ENCODE results near the gene SPATA31A1. TPM values are rescaled to one million over a fixed set of nuclear protein-coding genes. Genes with fewer than 3 reads are reported as not detected.
"Not testable (repeated sequence)": the region's sequence is repeated elsewhere in the genome, so short reads cannot be mapped to it uniquely, and the experiment has no call there.

The SPATA31A1 gene
- total RNA-seq (2014; rRNA removed; shearing (Covaris generic)), result not detected in 2 replicates

GRCh38 chr9:39355369-39355768 lies at the start of gene SPATA31A1:
Gene SPATA31A1, plus strand, starts transcription at chr9:39355669. Its CDS starts 62 bp downstream, at chr9:39355731.
- DNase-seq (ENCODE audit: low read depth), result not testable (repeated sequence)

- not testable (repeated sequence) for DNase-seq (ENCODE audit: low read depth)
Observed at GRCh38 chr9:39407261-39408204, 52.1 kb downstream of the SPATA31A1 start.

- not testable (repeated sequence) for DNase-seq (ENCODE audit: low read depth)
Observed at GRCh38 chr9:39411254-39411940, 55.9 kb downstream of the SPATA31A1 start.

Other genes starting within 250 kb of the SPATA31A1 start
- gene CNTNAP3, start 67.5 kb upstream of the SPATA31A1 start, total RNA-seq (2014; rRNA removed; shearing (Covaris generic)), result 0.12 and 0.39 TPM in 2 replicates